ENCODE measurements around the gene ZBED4.
A peak's percentile ranks its signal among the peaks of the same experiment; 100 is the strongest.
"Not testable (repeated sequence)": the region's sequence is repeated elsewhere in the genome, so short reads cannot be mapped to it uniquely, and the experiment has no call there.

The ZBED4 gene, protein sequence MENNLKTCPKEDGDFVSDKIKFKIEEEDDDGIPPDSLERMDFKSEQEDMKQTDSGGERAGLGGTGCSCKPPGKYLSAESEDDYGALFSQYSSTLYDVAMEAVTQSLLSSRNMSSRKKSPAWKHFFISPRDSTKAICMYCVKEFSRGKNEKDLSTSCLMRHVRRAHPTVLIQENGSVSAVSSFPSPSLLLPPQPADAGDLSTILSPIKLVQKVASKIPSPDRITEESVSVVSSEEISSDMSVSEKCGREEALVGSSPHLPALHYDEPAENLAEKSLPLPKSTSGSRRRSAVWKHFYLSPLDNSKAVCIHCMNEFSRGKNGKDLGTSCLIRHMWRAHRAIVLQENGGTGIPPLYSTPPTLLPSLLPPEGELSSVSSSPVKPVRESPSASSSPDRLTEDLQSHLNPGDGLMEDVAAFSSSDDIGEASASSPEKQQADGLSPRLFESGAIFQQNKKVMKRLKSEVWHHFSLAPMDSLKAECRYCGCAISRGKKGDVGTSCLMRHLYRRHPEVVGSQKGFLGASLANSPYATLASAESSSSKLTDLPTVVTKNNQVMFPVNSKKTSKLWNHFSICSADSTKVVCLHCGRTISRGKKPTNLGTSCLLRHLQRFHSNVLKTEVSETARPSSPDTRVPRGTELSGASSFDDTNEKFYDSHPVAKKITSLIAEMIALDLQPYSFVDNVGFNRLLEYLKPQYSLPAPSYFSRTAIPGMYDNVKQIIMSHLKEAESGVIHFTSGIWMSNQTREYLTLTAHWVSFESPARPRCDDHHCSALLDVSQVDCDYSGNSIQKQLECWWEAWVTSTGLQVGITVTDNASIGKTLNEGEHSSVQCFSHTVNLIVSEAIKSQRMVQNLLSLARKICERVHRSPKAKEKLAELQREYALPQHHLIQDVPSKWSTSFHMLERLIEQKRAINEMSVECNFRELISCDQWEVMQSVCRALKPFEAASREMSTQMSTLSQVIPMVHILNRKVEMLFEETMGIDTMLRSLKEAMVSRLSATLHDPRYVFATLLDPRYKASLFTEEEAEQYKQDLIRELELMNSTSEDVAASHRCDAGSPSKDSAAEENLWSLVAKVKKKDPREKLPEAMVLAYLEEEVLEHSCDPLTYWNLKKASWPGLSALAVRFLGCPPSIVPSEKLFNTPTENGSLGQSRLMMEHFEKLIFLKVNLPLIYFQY

DNA sequence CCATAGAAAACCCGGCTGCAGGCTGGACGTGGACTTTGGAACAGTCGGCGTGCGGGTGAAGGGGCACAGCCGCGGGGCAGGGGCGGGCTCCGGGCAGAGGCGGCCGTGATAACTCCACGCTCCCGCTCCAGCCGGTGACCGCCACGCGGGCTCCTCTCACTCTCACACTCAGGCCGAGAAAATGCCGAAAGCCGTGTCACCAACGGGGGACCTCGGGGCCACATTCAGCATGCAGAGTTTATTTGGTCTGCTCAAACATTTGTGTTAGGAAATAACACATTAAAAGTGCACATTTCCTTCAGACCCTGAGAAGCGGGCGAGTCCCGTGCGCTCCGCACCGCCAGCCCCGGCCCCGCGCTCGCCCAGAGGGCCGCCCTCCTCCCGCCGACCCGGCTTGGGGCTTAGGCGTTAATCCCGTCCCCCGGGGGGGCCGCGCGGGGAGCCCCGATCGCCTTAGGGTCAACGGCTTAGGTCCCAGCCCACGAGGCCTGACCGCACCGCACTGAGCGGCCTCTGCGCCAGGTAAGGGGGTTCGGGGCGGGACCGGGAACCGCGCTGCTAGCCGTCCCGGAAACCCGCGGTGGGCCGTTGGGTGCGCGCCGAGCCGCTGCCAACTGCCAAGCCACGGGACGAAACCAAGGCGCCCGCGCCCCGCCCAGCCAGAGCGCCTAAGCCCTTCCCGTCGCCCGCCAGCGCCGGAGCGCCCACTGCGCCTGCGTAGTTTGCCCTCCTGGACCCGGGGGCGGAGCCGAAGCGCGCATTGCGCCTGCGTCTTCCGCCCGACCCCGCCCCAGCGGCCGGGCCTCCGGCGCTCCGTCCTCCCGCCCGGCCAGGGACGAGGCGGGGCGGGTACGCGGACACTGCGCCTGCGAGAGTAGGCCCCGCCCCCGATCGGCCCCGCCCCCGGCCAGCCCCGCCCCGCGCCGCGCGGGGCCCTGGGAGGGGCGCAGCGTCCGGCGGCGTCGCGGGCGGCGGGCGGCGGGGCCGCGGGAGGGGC lies at the start of gene ZBED4:
Gene ZBED4 (plus strand): TSS at position 947 of the 997 bp plus-strand sequence. CDS start 29,819 bp downstream, outside the sequence.
- DNase-seq (ENCODE audit: low read depth): peak; percentile 98

DNA sequence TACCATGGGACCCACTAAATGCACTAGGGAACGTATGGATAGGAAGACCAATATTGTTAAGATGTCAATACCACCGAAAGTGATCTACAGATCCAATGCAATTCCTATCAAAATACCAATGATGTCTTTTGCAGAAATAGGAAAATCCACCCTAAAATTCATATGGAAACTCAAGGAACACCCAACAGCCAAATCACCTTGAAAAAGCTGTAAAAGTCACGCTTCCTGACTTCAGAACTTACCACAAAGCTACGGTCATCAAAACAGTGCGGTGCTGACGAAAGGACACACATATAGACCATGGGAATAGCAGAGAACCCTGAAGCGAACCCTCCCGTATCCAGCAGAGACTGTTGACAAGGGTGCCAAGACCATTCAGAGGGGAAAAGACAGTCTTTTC lies 46.5 kb upstream of the ZBED4 start:
- DNase-seq (ENCODE audit: low read depth): no peak

DNA sequence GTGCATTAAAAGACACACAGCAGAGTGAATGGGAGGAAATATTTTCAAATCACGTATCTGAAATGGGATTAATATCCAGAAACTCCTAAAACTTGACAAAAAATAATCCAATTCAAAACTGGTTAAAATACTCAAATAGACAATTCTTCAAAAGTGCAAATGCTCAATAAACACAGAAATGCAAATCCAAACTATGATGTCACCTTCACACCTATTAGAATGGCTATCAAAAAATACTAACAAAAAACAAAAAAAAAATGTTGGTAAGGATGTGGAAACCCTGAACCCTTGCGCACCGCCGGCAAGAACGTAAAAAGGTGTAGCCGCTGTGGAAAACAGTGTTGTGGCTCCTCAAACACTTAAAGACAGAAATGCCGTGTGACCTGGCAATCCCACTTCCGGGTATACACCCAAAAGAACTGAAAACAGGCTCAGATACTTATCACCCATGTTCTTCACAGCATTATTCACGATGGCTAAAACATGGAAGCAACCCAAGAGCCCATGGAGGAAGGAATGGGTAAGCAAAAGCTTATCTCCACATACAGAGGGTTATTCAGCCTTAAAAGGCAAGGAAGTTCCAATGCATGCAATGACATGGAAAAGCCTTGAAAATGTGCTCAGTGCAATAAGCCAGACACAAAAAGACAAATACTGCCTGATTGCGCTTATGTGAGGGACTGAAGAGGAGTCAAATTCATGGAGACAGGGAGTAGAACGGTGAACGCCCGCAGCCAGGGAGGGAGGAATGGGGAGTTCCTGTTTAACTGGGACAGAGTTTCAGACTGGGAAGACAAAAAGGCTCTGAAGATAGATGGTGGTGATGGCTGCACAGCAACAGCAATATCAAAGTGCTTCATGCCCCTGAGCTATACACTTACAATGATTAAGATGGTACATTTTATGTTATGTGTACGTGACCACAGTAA lies 45.6 kb upstream of the ZBED4 start:
- no peak for DNase-seq (ENCODE audit: low read depth)

DNA sequence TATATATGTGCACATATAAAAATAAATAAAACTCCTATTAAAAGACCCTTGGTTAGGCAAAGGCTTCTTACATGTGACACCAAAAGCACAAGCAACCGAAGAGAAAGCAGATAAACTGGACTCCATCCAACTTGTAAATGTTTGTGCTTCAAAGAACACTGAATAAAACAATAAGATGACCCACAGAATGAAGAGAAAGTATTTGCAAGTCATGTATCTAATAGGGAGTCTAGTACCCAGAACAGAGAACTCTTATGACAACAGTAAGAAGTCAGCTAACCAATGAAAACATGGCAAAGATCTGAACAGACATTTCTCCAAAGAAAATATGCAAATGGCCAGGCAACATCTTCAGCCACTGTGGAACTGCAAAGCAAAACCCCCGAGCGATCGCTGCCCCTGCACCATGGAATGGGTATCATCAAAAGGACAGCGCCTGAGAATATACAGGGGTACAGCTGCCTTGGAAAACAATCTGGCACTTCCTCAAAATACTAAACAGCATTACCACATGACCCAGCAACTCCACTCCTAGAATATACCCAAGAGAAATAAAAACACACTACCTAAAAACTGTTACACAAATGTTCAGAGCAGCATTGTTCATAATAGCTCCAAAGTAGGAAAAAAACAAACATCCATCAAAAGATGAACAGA lies 43.2 kb upstream of the ZBED4 start:
- no peak for DNase-seq (ENCODE audit: low read depth)

DNA sequence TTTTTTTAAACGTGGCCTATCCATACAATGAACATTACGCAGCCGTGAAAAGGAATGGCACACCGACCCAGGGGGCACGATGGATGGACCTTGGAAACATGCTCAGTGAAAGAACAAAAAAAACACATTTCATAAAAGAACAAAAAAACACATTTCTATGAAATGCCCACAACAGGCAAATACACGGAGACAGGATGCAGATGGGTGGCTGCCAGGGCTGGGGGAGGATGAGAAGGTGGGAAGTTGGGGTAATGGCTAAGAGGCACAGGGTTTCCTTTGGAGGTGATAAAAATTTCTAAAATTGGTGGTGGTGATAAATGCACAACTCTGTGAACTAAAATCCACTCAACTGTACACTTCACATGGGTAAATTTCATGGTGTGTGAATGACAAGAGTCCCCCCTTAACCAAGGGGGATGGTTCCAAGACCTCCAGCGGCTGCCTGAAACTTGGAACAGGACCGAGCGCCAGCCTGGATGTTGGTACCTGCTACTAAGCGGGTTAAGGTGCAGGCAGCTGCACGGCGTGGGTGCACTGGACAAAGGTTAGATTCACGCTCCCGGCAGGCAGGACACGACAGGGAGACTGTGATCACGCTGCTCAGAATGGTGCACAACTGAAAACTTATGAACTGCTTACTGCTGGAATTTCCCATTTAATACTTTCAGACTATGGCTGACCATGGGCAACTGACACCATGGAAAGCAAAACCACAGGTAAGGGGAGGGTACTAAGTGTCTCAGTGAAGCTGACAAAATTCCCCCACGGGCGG lies 42.4 kb upstream of the ZBED4 start:
- DNase-seq (ENCODE audit: low read depth): no peak

DNA sequence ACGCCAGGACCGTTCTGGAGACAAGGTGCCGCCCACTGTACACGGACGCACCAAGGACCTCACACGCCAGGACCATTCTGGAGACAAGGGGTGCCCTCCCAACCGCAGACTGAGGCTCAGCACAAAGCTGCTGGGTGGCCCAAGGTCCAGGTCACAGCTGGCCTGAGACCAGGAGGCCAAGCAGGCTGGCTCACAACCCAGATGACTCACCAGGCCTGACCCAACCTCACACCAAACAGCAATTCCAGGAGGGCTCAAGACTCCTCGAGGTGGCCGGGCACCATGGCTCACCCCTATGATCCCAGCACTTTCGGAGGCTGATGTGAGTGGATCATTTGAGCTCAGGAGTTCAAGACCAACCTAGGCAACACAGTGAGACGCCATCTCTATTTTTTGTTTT lies 40.8 kb upstream of the ZBED4 start:
- no peak for DNase-seq (ENCODE audit: low read depth)

DNA sequence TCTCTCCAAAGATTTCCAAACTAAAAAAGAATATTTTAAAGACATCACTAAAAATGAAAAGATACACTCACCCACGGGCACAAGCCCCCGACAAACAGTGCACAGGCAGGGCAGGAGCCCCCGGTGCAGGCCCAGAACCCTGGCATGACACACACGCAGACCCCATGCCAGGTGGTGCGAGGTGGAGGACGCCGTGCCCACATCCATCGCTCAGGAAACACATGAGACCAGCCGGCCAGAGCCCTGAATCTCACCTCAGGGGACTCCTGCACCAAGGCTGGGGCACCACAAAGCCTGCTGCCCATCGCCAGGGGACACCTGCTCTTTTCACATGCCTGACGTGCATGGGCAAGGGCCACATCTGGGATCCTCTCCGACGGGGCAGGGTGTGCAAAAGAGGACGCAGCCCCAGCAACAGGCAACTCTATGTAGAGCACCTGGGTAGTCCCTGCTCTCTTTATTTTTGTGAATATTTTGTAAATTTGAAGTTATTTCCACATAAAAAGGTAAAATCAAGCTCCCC lies 39.4 kb upstream of the ZBED4 start:
- no peak for DNase-seq (ENCODE audit: low read depth)

DNA sequence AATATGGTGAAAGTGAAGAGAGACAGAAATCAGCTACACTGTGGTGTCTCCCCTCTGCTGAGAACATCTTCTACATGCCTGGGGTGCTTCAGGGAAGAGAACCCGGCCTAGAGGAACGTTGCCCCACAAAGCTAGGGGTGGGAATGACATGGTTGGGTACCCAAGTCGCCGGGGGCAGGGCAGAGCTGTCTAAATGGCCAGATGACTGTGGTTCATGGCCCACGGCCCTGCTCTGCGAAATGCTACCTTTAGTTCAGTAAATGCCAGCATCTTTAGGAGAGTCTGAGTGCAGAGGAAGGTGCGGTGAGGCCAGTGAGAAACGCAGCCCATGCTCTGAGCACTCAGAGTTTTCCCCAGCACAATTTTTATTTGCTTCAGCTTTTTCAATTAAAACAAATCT lies 38.8 kb upstream of the ZBED4 start:
- DNase-seq (ENCODE audit: low read depth): no peak

DNA sequence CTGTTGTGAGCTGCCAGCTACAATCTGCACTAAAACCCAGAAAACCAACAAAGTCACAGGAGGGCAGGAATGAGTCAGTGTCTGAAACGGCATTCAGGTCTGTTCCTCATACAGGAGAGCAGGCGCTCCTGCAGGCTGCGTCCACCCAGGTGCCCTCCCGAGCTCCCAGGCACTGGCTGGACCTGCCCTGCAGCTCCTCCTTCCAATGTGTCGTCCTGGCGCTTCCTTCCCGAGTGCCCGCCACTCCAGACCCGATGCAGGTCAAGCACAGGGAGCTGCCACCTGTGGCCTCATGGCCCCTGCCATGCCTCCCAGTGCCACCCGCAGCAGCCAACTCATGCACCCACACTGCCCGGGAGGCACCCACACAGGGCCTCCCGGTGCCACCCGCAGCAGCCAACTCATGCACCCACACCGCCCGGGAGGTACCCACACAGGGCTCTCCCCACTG lies 38.0 kb upstream of the ZBED4 start:
- no peak for DNase-seq (ENCODE audit: low read depth)

DNA sequence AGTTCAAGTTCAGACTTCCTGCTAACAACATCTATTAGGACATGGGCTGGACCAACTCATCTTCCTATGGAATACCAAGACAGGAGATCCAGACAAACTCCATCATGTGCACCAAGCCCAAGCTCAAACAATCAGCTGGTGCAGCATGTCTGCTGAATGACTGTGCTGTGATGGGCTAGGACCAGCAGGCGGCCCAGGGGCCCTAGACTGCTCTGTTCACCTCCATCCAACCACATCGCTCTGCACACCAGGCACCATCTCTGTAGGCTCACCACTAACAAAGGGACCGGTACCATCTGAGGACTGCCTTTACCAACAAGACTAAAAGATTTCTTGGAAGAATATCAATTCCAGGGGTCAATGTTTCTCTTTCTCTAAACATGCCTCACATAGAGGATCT lies 36.3 kb upstream of the ZBED4 start:
- DNase-seq (ENCODE audit: low read depth): no peak

DNA sequence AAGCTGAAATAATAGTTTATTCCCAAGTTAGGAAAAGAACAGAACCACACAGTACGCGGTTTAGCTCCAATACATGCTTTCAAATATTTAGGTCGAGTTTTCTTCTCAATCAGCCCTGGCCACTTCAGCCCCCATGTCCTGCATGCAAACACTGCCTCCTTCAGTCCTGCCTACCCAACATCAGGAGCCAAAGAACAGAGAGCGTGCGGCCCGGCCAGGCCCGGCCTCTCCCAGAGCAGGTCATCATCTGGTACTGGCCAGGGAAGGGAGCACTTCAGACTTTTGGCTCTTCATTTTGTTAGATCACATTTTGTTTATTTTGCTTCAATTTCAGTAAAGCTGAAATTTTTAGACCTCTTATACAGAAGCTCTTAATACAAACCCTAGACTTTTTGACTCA lies 32.7 kb upstream of the ZBED4 start:
- no peak for DNase-seq (ENCODE audit: low read depth)

DNA sequence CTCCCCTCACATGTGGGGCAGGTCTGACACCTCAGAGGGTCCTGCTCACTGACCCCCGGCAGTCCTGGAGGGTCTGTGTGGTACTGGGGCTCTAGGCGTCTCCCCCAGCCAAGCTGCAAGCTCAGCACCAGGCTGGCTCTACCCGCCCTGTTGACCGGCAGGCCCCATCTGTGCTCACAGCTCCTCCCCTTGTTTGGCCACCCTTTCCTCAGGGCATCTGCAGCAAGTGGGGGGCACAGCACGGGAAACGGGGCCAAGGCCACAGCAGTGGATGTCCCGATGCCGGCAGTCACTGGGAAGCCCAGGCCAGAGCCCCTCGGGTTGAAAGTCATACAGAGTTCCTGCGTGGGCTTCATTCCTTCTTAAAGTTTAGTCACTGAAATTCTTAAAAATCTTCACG lies 31.9 kb upstream of the ZBED4 start:
- DNase-seq (ENCODE audit: low read depth): not testable (repeated sequence)

DNA sequence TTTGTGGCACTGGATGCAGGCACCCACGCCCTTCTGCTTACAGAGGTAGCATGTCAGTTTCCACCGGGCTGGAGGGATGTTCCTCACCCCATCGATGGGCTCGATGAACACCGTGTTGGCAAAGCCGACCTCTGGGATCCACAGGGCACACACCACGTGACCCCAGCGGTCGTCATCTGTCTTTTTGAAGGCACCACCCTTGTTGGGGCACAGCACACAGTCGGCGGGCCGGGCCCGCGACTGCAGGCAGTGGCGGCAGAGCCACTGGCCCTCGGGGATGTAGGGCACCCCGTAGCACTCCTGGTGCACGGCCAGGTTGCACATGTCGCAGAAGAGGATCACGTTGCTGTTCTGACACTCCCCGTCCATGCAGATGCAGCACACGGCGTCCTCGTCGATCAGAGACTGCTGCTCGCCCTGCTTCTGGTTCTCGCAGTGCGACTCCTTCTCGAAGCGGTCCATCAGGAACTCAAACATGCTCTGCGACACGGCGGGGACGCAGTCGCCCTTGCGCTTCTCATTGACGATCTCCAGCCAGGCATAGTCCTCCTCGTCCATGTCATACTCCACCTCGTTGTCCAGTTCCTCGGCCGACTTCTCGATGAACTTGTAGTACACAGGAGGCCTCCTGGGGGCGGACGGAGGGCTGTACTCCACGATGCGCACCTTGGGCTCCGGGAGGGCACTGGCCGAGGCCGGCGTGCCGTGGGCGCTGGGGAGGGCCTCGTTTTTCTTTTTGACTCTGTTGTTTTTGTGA lies 30.2 kb upstream of the ZBED4 start:
- no peak for DNase-seq (ENCODE audit: low read depth)

DNA sequence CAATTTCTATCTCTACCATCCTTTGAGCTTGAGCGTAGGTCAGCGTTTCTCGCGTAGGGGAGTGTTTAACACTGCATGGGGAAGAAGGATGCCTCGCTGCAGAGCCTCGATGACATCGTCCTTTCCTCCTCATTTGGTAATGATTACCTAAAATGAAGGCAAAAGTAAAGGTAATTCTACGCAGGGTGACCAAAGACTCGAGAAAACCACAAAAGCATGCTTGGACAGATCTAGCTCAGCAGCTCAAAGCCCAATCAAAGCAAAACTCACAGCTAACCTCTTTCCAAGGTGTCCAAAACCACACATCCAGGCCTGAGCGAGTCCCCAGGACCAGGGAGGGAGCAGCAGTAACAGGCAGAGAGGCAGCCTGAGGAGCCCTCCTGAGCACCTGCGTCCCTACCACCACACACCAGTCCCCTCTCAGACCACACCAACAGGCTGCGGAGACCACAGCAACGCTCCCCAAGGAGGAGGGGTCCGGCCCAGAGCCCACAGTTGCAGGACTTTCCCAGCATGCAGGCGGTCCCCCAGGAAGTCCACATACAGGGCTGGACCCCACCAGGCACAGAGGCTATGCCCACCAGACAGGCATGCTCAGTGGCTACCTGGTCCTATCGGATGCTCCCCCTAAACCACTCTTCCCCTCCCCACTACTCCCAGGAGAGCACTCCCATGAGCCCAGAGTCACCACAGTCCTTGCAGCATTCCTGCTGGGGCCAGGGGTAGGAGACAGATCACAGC lies 29.3 kb upstream of the ZBED4 start:
- DNase-seq (ENCODE audit: low read depth): no peak

DNA sequence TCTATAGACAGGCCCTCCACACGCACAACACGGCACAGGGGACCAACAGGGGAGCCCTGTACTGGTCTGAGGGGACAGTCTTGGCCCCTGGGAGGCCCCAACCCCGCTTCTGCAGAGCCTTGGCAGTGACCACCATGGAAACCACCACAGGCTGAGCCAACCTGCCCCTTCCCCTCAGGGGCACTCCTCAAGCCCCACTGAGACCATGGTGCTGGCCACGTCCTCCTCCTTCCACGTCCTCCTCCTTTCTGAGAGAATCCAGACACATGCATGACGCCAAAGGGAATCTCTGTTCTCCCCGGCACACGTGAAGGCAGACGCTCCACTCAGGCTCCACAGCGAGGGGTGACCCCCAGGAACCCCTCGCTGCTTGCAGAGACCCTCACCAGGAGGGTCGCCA lies 28.7 kb upstream of the ZBED4 start:
- DNase-seq (ENCODE audit: low read depth): no peak

DNA sequence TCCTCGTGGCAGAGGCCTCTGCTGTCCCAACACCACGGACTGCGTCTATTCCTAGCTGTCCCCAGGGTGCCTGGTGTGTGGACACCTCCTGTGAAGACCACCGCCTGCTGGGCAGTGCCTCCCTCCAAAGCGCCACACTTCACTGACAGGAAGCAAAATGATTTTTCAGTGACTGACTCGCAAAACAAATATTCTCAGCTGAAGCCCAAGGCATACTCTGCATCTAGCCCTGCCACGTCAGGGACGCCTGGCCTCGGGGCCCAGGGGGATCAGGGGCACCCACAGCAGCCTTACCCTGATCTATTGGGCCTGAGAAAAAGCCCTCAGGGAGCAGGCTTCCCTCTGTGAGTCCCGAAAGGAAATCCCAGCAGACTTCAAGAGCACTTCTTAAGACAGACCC lies 28.2 kb upstream of the ZBED4 start:
- DNase-seq (ENCODE audit: low read depth): no peak

DNA sequence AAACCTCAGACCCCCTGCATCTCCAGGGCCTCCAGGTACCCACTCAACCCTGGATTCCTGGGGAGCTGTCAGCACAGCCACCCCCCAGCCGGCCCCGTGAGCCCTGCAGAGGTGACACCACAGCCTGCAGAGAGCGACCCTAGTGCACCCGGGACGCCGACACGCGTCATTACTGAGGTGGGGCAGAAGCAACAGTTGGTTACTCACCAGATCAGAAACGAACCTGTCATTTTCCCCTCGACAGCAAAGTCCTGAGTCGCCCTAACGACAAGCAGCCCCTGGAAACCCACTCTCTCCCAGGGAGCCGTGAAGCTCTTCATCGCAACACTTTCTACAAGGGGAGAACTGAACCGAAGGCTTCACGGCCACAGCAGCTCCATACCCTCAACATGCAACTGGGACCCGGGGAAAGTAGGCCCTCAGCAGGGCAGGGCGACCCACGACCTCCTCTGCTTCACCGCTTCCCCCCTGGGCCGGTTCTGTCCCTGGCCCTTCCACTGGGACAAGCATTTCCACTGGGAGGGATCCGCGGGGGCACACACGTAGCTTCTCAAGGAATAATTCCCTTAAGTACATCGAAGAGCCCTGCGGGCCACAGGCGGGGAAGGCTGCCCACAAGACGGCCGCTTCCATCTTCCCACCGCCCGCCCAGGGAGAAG lies 27.6 kb upstream of the ZBED4 start:
- peak; percentile 37 for DNase-seq (ENCODE audit: low read depth)
